ENCODE results near the gene APOC3. TPM values are rescaled to one million over a fixed set of nuclear protein-coding genes. Genes with fewer than 3 reads are reported as not detected.

APOC3 gene
- total and polyA plus RNA-seq, 8 donors, result 0.32 to 2.1 (median 0.62) TPM; not detected in 3

- H3K4me3 ChIP-seq, result no peak overlapping the region
- H3K4me1 ChIP-seq, result no peaks in the 10 kb centered on the region
- no peak for ATAC-seq
- no peak for TF ChIP-seq CTCF (IDR thresholded peaks at IDR 0.05)
- H3K9me3 ChIP-seq, result no peaks in the 10 kb centered on the region
- H3K27ac ChIP-seq, result no peak overlapping the region
- no peak for DNase-seq
- intact Hi-C loops (cut with DNase I), result no loop called here
- H3K36me3 ChIP-seq, result peaks cover 0 to 40% of the 10 kb centered on the region in 2 donors
- no peaks in the 10 kb centered on the region for H3K27me3 ChIP-seq
Measured at GRCh38 chr11:116842117-116842516, 12.4 kb downstream of the APOC3 start.

DNA sequence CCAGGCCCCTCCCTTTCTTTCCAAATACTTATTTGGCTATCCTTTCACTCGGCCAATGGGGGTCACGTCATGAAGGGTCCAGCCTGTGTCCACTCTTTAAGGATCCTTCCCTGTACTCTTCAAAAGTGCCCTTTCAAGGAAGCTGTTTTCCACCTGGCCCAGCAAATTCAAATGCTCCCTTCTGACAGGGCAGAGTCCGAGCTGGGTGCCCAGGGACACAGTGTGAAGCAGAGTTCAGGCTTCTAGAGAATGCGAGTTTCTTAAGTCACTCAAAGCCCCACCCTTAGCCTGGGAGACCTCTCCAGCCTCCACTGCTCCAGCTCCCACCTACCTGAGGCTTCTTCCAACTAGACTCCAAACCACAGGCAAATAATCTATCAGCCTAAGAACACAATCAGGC, 13.2 kb downstream of the APOC3 start:
- Histone ChIP-seq H3K27ac (peak overlapping the region in 1 of 2 donors; percentile 41), H3K27me3 (no peaks in the 10 kb centered on the region), H3K36me3 (peaks cover 0 to 48% of the 10 kb centered on the region in 2 donors), H3K4me1 (no peaks in the 10 kb centered on the region), H3K9me3 (no peaks in the 10 kb centered on the region), H3K4me3 (no peak overlapping the region)
- no peak for TF ChIP-seq CTCF (IDR thresholded peaks at IDR 0.05)
- ATAC-seq, result peak; percentile 38
- intact Hi-C loops (cut with DNase I), result no loop called here
- DNase-seq, result no peak

GRCh38 chr11:116843661-116844060, 14.0 kb downstream of the APOC3 start:
- Histone ChIP-seq H3K9me3 (no peaks in the 10 kb centered on the region), H3K36me3 (peaks cover 0 to 55% of the 10 kb centered on the region in 2 donors), H3K27me3 (no peaks in the 10 kb centered on the region), H3K4me3 (no peak overlapping the region), H3K4me1 (no peaks in the 10 kb centered on the region), H3K27ac (no peak overlapping the region)
- intact Hi-C loops (cut with DNase I), result no loop called here
- no peak for DNase-seq
- TF ChIP-seq CTCF (IDR thresholded peaks at IDR 0.05), result no peak
- ATAC-seq, result no peak

- no peak for DNase-seq
- no peaks in the 10 kb centered on the region for H3K4me1 ChIP-seq
- no peaks in the 10 kb centered on the region for H3K27me3 ChIP-seq
- peaks cover 0 to 64% of the 10 kb centered on the region in 2 donors for H3K36me3 ChIP-seq
- H3K27ac ChIP-seq, result no peak overlapping the region
- intact Hi-C loops (cut with DNase I), result no loop called here
- H3K9me3 ChIP-seq, result no peaks in the 10 kb centered on the region
- ATAC-seq, result no peak
- TF ChIP-seq CTCF (IDR thresholded peaks at IDR 0.05), result no peak
- H3K4me3 ChIP-seq, result no peak overlapping the region
Measured at GRCh38 chr11:116844722-116845121, 15.0 kb downstream of the APOC3 start.

- DNase-seq (peak in 1 of 4 donors; percentile 54), ATAC-seq (no peak)
- no peaks in the 10 kb centered on the region for H3K9me3 ChIP-seq
- intact Hi-C loops (cut with DNase I), result no loop called here
- no peak overlapping the region for H3K4me3 ChIP-seq
- peaks cover 0 to 64% of the 10 kb centered on the region in 2 donors for H3K36me3 ChIP-seq
- H3K4me1 ChIP-seq, result peaks cover 6 to 24% of the 10 kb centered on the region in 2 donors
- no peak for TF ChIP-seq CTCF (IDR thresholded peaks at IDR 0.05)
- H3K27ac ChIP-seq, result no peak overlapping the region
- H3K27me3 ChIP-seq, result no peaks in the 10 kb centered on the region
Measured at GRCh38 chr11:116847612-116848011, 17.9 kb downstream of the APOC3 start.

Data from left lung (tissue), 10 donors.